IMR-90 (cell line): Measurements from ENCODE around the gene DAP3. TPM values are rescaled to one million over a fixed set of nuclear protein-coding genes. Genes with fewer than 3 reads are reported as not detected.

ENCODE experiments used
- ATAC-seq: fragments of 200-7000 bp; cut with Tn5 transposase; 2 replicates; pipeline ENCODE4 v1.9.1; 2020; ENCODE audit warnings: low read depth, mild to moderate bottlenecking, moderate library complexity
- BruUV-seq: library from RNA; stranded (reverse); fragments of 400-500 nt; replicated peaks from 2 replicates; lab custom pipeline; 2021; lab: Mats Ljungman, UMichigan
- CTCF ChIA-PET: fragments of 300-600 bp; formaldehyde crosslinking; extraction: SDS; loops from one replicate; lab custom pipeline; 2021; ENCODE audit warnings: antibody characterized with exemption; lab: Yijun Ruan, JAX
- POLR2A ChIA-PET: fragments of 300-600 bp; sonication (Branson Sonifier 250); formaldehyde crosslinking; loops from one replicate; lab custom pipeline; 2022; ENCODE audit warnings: antibody characterized with exemption; ENCODE audit not compliant: unreplicated experiment; lab: Charles Lee
- DNase-seq: peaks from one replicate; pipeline ENCODE4 v3.0.0; 2013
- H2AFZ ChIP-seq: replicated peaks from 2 replicates; pipeline ENCODE3; 2013; ENCODE audit warnings: low read length, mild to moderate bottlenecking; ENCODE audit not compliant: poor library complexity
- H2AK5ac ChIP-seq: 2 replicates; pipeline ENCODE4 v1.6.1; 2013; ENCODE audit warnings: low read depth, low read length, inconsistent platforms
- H2AK9ac ChIP-seq: replicated peaks from 2 replicates; pipeline ENCODE3; 2013; ENCODE audit warnings: mild to moderate bottlenecking, low read depth, low read length, moderate library complexity; ENCODE audit not compliant: poor library complexity
- H2BK120ac ChIP-seq: 2 replicates; pipeline ENCODE4 v1.6.1; 2013; ENCODE audit warnings: low read depth, low read length, inconsistent platforms
- H2BK15ac ChIP-seq: 3 replicates; pipeline ENCODE4 v1.6.1; 2013; ENCODE audit warnings: low read depth, low read length, inconsistent platforms
- H2BK20ac ChIP-seq: 2 replicates; pipeline ENCODE4 v1.6.1; 2013; ENCODE audit warnings: low read depth, mild to moderate bottlenecking, inconsistent platforms, low read length, moderate library complexity
- H2BK5ac ChIP-seq: 2 replicates; pipeline ENCODE4 v1.6.1; 2013; ENCODE audit warnings: mild to moderate bottlenecking, low read depth, low read length, inconsistent platforms; ENCODE audit not compliant: poor library complexity, severe bottlenecking
- H3K14ac ChIP-seq: replicated peaks from 2 replicates; pipeline ENCODE4 v1.6.1; 2013; ENCODE audit warnings: low read depth, low read length, inconsistent platforms
- H3K18ac ChIP-seq: 2 replicates; pipeline ENCODE4 v1.6.1; 2013; ENCODE audit warnings: low read depth, low read length, control low read depth
- H3K23ac ChIP-seq: 2 replicates; pipeline ENCODE4 v1.6.1; 2013; ENCODE audit warnings: low read depth, low read length, inconsistent platforms
- H3K27ac ChIP-seq: 2 replicates; pipeline ENCODE4 v1.5.1; 2013; ENCODE audit warnings: mild to moderate bottlenecking, control low read depth, low read length; ENCODE audit not compliant: insufficient read depth
- H3K27me3 ChIP-seq: 2 replicates; pipeline ENCODE4 v1.6.1; 2013; ENCODE audit warnings: low read length; ENCODE audit not compliant: control insufficient read depth, insufficient read depth
- H3K36me3 ChIP-seq: 2 replicates; pipeline ENCODE4 v1.6.1; 2013; ENCODE audit warnings: low read length, mixed read lengths; ENCODE audit not compliant: control insufficient read depth, insufficient read depth
- H3K4ac ChIP-seq: 2 replicates; pipeline ENCODE4 v1.6.1; 2013; ENCODE audit warnings: low read depth, low read length, inconsistent platforms
- H3K4me1 ChIP-seq: 2 replicates; pipeline ENCODE4 v1.6.1; 2013; ENCODE audit warnings: low read length, mixed read lengths; ENCODE audit not compliant: control insufficient read depth, insufficient read depth
- H3K4me2 ChIP-seq: 2 replicates; pipeline ENCODE4 v1.6.1; 2013; ENCODE audit warnings: low read depth, mild to moderate bottlenecking, control low read depth, low read length, moderate library complexity
- H3K4me3 ChIP-seq: 2 replicates; pipeline ENCODE4 v1.5.1; 2013; ENCODE audit warnings: low read depth, mild to moderate bottlenecking, control low read depth, low read length, moderate library complexity; ENCODE audit not compliant: insufficient read depth
- H3K56ac ChIP-seq: 2 replicates; pipeline ENCODE4 v1.6.1; 2013; ENCODE audit warnings: low read length, inconsistent platforms; ENCODE audit not compliant: insufficient read depth; ENCODE audit errors: extremely low read depth
- H3K79me1 ChIP-seq, 2 experiments: 2 replicates each; pipeline ENCODE4 v1.6.1; 2013; ENCODE audit warnings: low read length in 2 of 2, inconsistent platforms in 1 of 2, low read depth in 1 of 2
- H3K9ac ChIP-seq: 2 replicates; pipeline ENCODE4 v1.6.1; 2013; ENCODE audit warnings: low read depth, low read length, control low read depth
- H3K9me1 ChIP-seq: 2 replicates; pipeline ENCODE4 v1.6.1; 2013; ENCODE audit warnings: low read length, inconsistent platforms; ENCODE audit not compliant: insufficient read depth
- H3K9me3 ChIP-seq: 2 replicates; pipeline ENCODE4 v1.6.1; 2013; ENCODE audit warnings: low read length; ENCODE audit not compliant: control insufficient read depth, insufficient read depth
- H4K20me1 ChIP-seq: 2 replicates; pipeline ENCODE4 v1.6.1; 2013; ENCODE audit warnings: low read length, inconsistent platforms; ENCODE audit not compliant: insufficient read depth
- H4K5ac ChIP-seq: 2 replicates; pipeline ENCODE4 v1.6.1; 2013; ENCODE audit warnings: mild to moderate bottlenecking, low read depth, low read length, control low read depth
- H4K8ac ChIP-seq, 2 experiments: 2 replicates each; pipeline ENCODE4 v1.6.1; 2013; ENCODE audit warnings: low read depth in 2 of 2, low read length in 2 of 2, control low read depth in 1 of 2, inconsistent platforms in 1 of 2
- H4K91ac ChIP-seq: 2 replicates; pipeline ENCODE4 v1.6.1; 2013; ENCODE audit warnings: low read depth, low read length, inconsistent platforms; ENCODE audit not compliant: insufficient read depth
- CHD1 ChIP-seq: IDR thresholded peaks from 2 replicates; pipeline ENCODE4 v1.6.1; 2012; ENCODE audit warnings: low read depth, low read length, improper control_type of control experiment
- CTCF ChIP-seq: conservative IDR thresholded peaks from 2 replicates; pipeline ENCODE4 v1.5.1; 2012; ENCODE audit warnings: mild to moderate bottlenecking, low read depth, low read length, improper control_type of control experiment
- WGBS, 2 experiments: methylation state at CpG; one replicate each; pipeline versions ENCODE4 v1.1.5 to v1.1.7; 2013; ENCODE audit warnings: missing lambda C conversion rate in 2 of 2; ENCODE audit not compliant: insufficient read length in 1 of 2; ENCODE audit errors: extremely low coverage in 2 of 2; 5-methylcytosine and 5-hydroxymethylcytosine counted together
- dilution Hi-C: fragments of 300-500 bp; cut with HindIII; formaldehyde crosslinking; loops from one replicate; pipeline ENCODE4 v1.14.3; 2018; ENCODE audit warnings: low sequenced_read_pairs; ENCODE audit not compliant: unreplicated experiment
- in situ Hi-C: fragments of 300-500 bp; cut with MboI; formaldehyde crosslinking; loops from 3 replicates; pipeline ENCODE4 v1.14.3; 2019; ENCODE audit warnings: low sequenced_read_pairs, inconsistent platforms, mixed read lengths
- intact Hi-C: fragments of 100-400 bp; cut with micrococcal nuclease; formaldehyde crosslinking; loops from 2 replicates; pipeline ENCODE4 v1.10.0; 2022
- polyA plus RNA-seq, 3 experiments: library from polyadenylated mRNA; depleted of rRNA; stranded (reverse); fragments of >200 nt; gene quantifications; 2 replicates each; pipeline ENCODE4 v1.2.3, GENCODE V29; 2012; ENCODE audit warnings: low replicate concordance in 1 of 3
- total RNA-seq: library from RNA; depleted of rRNA; stranded (reverse); fragments of >200 nt; gene quantifications from 2 replicates; pipeline ENCODE4 v1.2.3, GENCODE V29; 2012

The DAP3 gene
- total and polyA plus RNA-seq, 2 of the 4 experiments (the other 2 are of a cell fraction) = 48.6 to 126 TPM

- Histone ChIP-seq H3K36me3 (no peaks in the 10 kb centered on the region), H3K9me3 (peaks cover 4% of the 10 kb centered on the region; the same call in 1 of the 2 replicates), H2BK120ac (no peak overlapping the region), H3K27ac (no peak overlapping the region), H4K5ac (no peak overlapping the region), H4K8ac (no peak overlapping the region), H3K9me1 (no peaks in the 10 kb centered on the region), H2AK5ac (no peak overlapping the region; the same call in 1 of the 2 replicates), H3K4me2 (no peak overlapping the region), H4K20me1 (no peaks in the 10 kb centered on the region), H3K18ac (no peak overlapping the region), H2BK20ac (no peak overlapping the region), H3K14ac (no peak overlapping the region), H2AK9ac (no peak overlapping the region), H3K79me1 (peaks cover 0 to 4% of the 10 kb centered on the region in 2 experiments; a peak in 1 of 4 replicates), H4K91ac (no peak overlapping the region), H2BK15ac (no peak overlapping the region), H3K4me1 (peaks cover 2% of the 10 kb centered on the region; the same call in 1 of the 2 replicates), H3K4me3 (no peak overlapping the region), H3K27me3 (no peaks in the 10 kb centered on the region), H3K9ac (no peak overlapping the region), H2AFZ (no peak overlapping the region), H3K56ac (no peak overlapping the region), H3K23ac (no peak overlapping the region), H3K4ac (no peak overlapping the region), H2BK5ac (no peak overlapping the region)
- ChIA-PET POLR2A (no interaction called here), CTCF (interaction anchor here (0.9 to 1.0 kb wide), 2 partner anchors 29 to 31 kb away, joined by 3 read pairs; no protein-coding TSS in a partner anchor)
- WGBS, 2 experiments = no CpG with 5 or more reads among the region's 3 CpGs
- intact Hi-C loops (no loop called here), dilution Hi-C loops (no loop called here), in situ Hi-C loops (no loop called here)
- no TSS peak for BruUV-seq
- ATAC-seq (no peak), DNase-seq (no peak)
- no peak for TF ChIP-seq CHD1
- no peak for TF ChIP-seq CTCF
Measured at GRCh38 chr1:155651861-155652661, 36.8 kb upstream of the DAP3 start.
